Keratinocyte (primary cell): ENCODE data around the gene MSRB2. TPM values are rescaled to one million over a fixed set of nuclear protein-coding genes. Genes with fewer than 3 reads are reported as not detected.

Experiments used
- DNase-seq: peaks from one replicate; pipeline ENCODE4 v3.0.0-alpha.2; 2011; ENCODE audit warnings: low read depth, missing footprints, low spot score
- FAIRE-seq: peaks from 2 replicates; lab custom pipeline; 2011; peaks lifted over from hg19 to GRCh38; lab: Jason Lieb, UNC
- H2AFZ ChIP-seq: 2 replicates; pipeline ENCODE4 v1.6.0; 2012; ENCODE audit warnings: low read length, control low read depth, inconsistent platforms; ENCODE audit not compliant: control insufficient read depth
- H3K27ac ChIP-seq: 2 replicates; pipeline ENCODE4 v1.5.1; 2011; ENCODE audit warnings: low read length; ENCODE audit not compliant: control insufficient read depth, insufficient read depth
- H3K27me3 ChIP-seq: 3 replicates; pipeline ENCODE4 v1.6.0; 2011; ENCODE audit warnings: low read length; ENCODE audit not compliant: control insufficient read depth, insufficient read depth; ENCODE audit errors: extremely low read depth
- H3K36me3 ChIP-seq, 2 experiments: 2 replicates in 1 of 2; 3 replicates in 1 of 2; pipeline ENCODE4 v1.5.1; 2011; ENCODE audit warnings: low read length in 2 of 2, mild to moderate bottlenecking in 1 of 2; ENCODE audit not compliant: control insufficient read depth in 2 of 2, insufficient read depth in 2 of 2; ENCODE audit errors: extremely low read depth in 1 of 2
- H3K4me1 ChIP-seq: 3 replicates; pipeline ENCODE4 v1.5.1; 2011; ENCODE audit warnings: low read length; ENCODE audit not compliant: control insufficient read depth, insufficient read depth; ENCODE audit errors: extremely low read depth
- H3K4me2 ChIP-seq: 3 replicates; pipeline ENCODE4 v1.6.0; 2011; ENCODE audit warnings: low read depth, low read length; ENCODE audit not compliant: control insufficient read depth, insufficient read depth; ENCODE audit errors: extremely low read depth
- H3K4me3 ChIP-seq, 3 experiments: fragments of 200-600 bp in 1 of 3; sonication (generic) in 1 of 3; 2 replicates in 2 of 3; 3 replicates in 1 of 3; pipeline ENCODE4 v1.5.1; 2011 to 2016; ENCODE audit warnings: low read length in 3 of 3, mild to moderate bottlenecking in 3 of 3, control low read depth in 2 of 3, inconsistent platforms in 1 of 3, low read depth in 1 of 3, mixed read lengths in 1 of 3, mixed run types in 1 of 3, moderate library complexity in 1 of 3; ENCODE audit not compliant: control insufficient read depth in 2 of 3, insufficient read depth in 2 of 3; ENCODE audit errors: extremely low read depth in 1 of 3
- H3K79me2 ChIP-seq: 2 replicates; pipeline ENCODE4 v1.6.0; 2012; ENCODE audit warnings: low read length; ENCODE audit not compliant: control insufficient read depth, insufficient read depth
- H3K9ac ChIP-seq: 3 replicates; pipeline ENCODE4 v1.6.0; 2011; ENCODE audit warnings: low read length; ENCODE audit not compliant: control insufficient read depth, insufficient read depth; ENCODE audit errors: extremely low read depth
- H3K9me1 ChIP-seq: 3 replicates; pipeline ENCODE4 v1.6.0; 2011; ENCODE audit warnings: low read length; ENCODE audit not compliant: control insufficient read depth, insufficient read depth; ENCODE audit errors: extremely low read depth
- H3K9me3 ChIP-seq: 2 replicates; pipeline ENCODE4 v1.5.1; 2012; ENCODE audit warnings: low read depth, low read length; ENCODE audit not compliant: control insufficient read depth
- H4K20me1 ChIP-seq: 3 replicates; pipeline ENCODE4 v1.6.0; 2011; ENCODE audit warnings: low read length; ENCODE audit not compliant: control insufficient read depth, insufficient read depth; ENCODE audit errors: extremely low read depth
- CTCF ChIP-seq, 3 experiments: IDR thresholded peaks in 1 of 3; conservative IDR thresholded peaks in 1 of 3; optimal IDR thresholded peaks in 1 of 3; 2 replicates in 2 of 3; 3 replicates in 1 of 3; pipeline versions ENCODE3 to v1.5.1; 2011; ENCODE audit warnings: low read length in 3 of 3, mild to moderate bottlenecking in 3 of 3, moderate library complexity in 2 of 3, control low read depth in 1 of 3, inconsistent platforms in 1 of 3; ENCODE audit not compliant: insufficient read depth in 2 of 3; ENCODE audit errors: extremely low read depth in 1 of 3
- EZH2 ChIP-seq: IDR thresholded peaks from one replicate; pipeline ENCODE4 v1.6.1; 2012; ENCODE audit warnings: inconsistent platforms, mild to moderate bottlenecking, low read length, moderate library complexity
- dilution Hi-C: fragments of 300-500 bp; cut with MboI; formaldehyde crosslinking; loops from one replicate; pipeline ENCODE4 v1.7.0; 2020; ENCODE audit warnings: low sequenced_read_pairs; ENCODE audit not compliant: extremely low pct_ligation_motif_present
- polyA plus RNA-seq, 5 experiments: library from polyadenylated mRNA; depleted of rRNA in 3 of 5; stranded (reverse) in 3 of 5; stranded (forward) in 1 of 5; unstranded in 1 of 5; fragments of >200 nt; gene quantifications; 1 replicate in 1 of 5; 2 replicates in 3 of 5; 3 replicates in 1 of 5; pipeline versions ENCODE4 v1.2.1 to v1.2.3, GENCODE V29; 2011 to 2012; ENCODE audit warnings: missing spikeins in 2 of 5, low read depth in 1 of 5, low replicate concordance in 1 of 5
- small RNA-seq, 3 experiments: library from RNA; depleted of rRNA; stranded (forward); fragments of <200 nt; gene quantifications; one replicate each; pipeline ENCODE3, GENCODE V24; 2012; ENCODE audit warnings: low read depth in 3 of 3, low replicate concordance in 1 of 3; ENCODE audit not compliant: insufficient read length in 3 of 3

Gene MSRB2
- polyA plus RNA-seq, 1 donor (not counting 4 experiments of a cell fraction or from before 2014, with no cell fraction given), result 27.6 TPM

- dilution Hi-C loops, result no loop called here
- no peak overlapping the region for H2AFZ ChIP-seq
- peaks cover 55% of the 10 kb centered on the region for H3K27me3 ChIP-seq
- no peaks in the 10 kb centered on the region for H3K9me1 ChIP-seq
- no peak for DNase-seq
- no peak overlapping the region for H3K9ac ChIP-seq
- H3K9me3 ChIP-seq, result no peaks in the 10 kb centered on the region
- H3K4me2 ChIP-seq, result no peak overlapping the region
- no peaks in the 10 kb centered on the region for H3K36me3 ChIP-seq
- no peak overlapping the region for H3K27ac ChIP-seq
- H3K4me1 ChIP-seq, result no peaks in the 10 kb centered on the region
- no peak for TF ChIP-seq EZH2
- no peak for TF ChIP-seq CTCF (optimal IDR thresholded peaks at IDR 0.05 in 1 of 3, IDR thresholded peaks at IDR 0.05 in 1 of 3, conservative IDR thresholded peaks at IDR 0.05 in 1 of 3; ENCODE audit: extremely low read depth in 1 of 3, insufficient read depth in 2 of 3, low read length in 3 of 3)
- H4K20me1 ChIP-seq, result no peaks in the 10 kb centered on the region
- FAIRE-seq, result peak; percentile 9
- H3K79me2 ChIP-seq, result no peaks in the 10 kb centered on the region
- no peak overlapping the region for H3K4me3 ChIP-seq
These were observed 76.0 kb downstream of the MSRB2 start for GRCh38 chr10:23171232-23171876.

Small RNAs within 50 kb of the gene (small RNA-seq; reads per million reads assigned to genes)
- gene RF00561, result 0 reads per million in 3 experiments

Other genes with a start within 250 kb of the MSRB2 start
- not detected in 3 replicates for gene ARMC3, start 167.5 kb upstream of the MSRB2 start, polyA plus RNA-seq
- gene PTF1A, start 96.7 kb downstream of the MSRB2 start, polyA plus RNA-seq, result not detected in 3 replicates
- 0.07 to 0.26 TPM (median 0.26 TPM) in 3 replicates for gene C10orf67, start 249.2 kb downstream of the MSRB2 start, polyA plus RNA-seq